Endothelial cell of umbilical vein (primary cell): Measurements from ENCODE around the gene LRRC37A3. TPM values are rescaled to one million over a fixed set of nuclear protein-coding genes. Genes with fewer than 3 reads are reported as not detected.
"Not testable (repeated sequence)": the region's sequence is repeated elsewhere in the genome, so short reads cannot be mapped to it uniquely, and the experiment has no call there.

ENCODE experiments used
- BruUV-seq: library from RNA; stranded (reverse); fragments of 400-500 nt; replicated peaks from 2 replicates; lab custom pipeline; 2021; lab: Mats Ljungman, UMichigan
- CTCF ChIA-PET: fragments of 300-600, 350-600 bp; sonication (Branson Sonifier 250); formaldehyde crosslinking; loops from one replicate; lab custom pipeline; 2021; ENCODE audit warnings: antibody characterized with exemption, inconsistent platforms; lab: Charles Lee
- POLR2A ChIA-PET: fragments of 300-600, 350-600 bp; sonication (Branson Sonifier 250); formaldehyde crosslinking; loops from one replicate; lab custom pipeline; 2021; ENCODE audit warnings: antibody characterized with exemption, inconsistent platforms; lab: Charles Lee
- DNase-seq: peaks from one replicate; pipeline ENCODE4 v3.0.0-alpha.2; 2011; ENCODE audit warnings: low read depth, low spot score
- FAIRE-seq: peaks from 2 replicates; lab custom pipeline; 2011; peaks lifted over from hg19 to GRCh38; lab: Jason Lieb, UNC
- H2AFZ ChIP-seq: 2 replicates; pipeline ENCODE4 v1.6.0; 2012; ENCODE audit warnings: low read depth, low read length, control low read depth, inconsistent platforms
- H3K27ac ChIP-seq: 2 replicates; pipeline ENCODE4 v1.5.1; 2011; ENCODE audit warnings: low read depth, mild to moderate bottlenecking, control low read depth, low read length, moderate library complexity; ENCODE audit not compliant: insufficient read depth
- H3K27me3 ChIP-seq, 2 experiments: 2 replicates each; pipeline versions ENCODE4 v1.6.0 to v1.6.1; 2011; ENCODE audit warnings: low read length in 2 of 2, mixed read lengths in 1 of 2; ENCODE audit not compliant: control insufficient read depth in 2 of 2, insufficient read depth in 2 of 2
- H3K36me3 ChIP-seq, 2 experiments: 2 replicates in 1 of 2; 3 replicates in 1 of 2; pipeline ENCODE4 v1.5.1; 2011; ENCODE audit warnings: low read length in 2 of 2, mild to moderate bottlenecking in 1 of 2, moderate library complexity in 1 of 2; ENCODE audit not compliant: control insufficient read depth in 2 of 2, insufficient read depth in 2 of 2; ENCODE audit errors: extremely low read depth in 1 of 2
- H3K4me1 ChIP-seq: 3 replicates; pipeline ENCODE4 v1.5.1; 2011; ENCODE audit warnings: mild to moderate bottlenecking, low read length; ENCODE audit not compliant: control insufficient read depth, insufficient read depth; ENCODE audit errors: extremely low read depth
- H3K4me2 ChIP-seq: 2 replicates; pipeline ENCODE4 v1.6.1; 2011; ENCODE audit warnings: low read length, control low read depth, mixed read lengths; ENCODE audit not compliant: insufficient read depth
- H3K4me3 ChIP-seq, 3 experiments: fragments of 200-600 bp in 1 of 3; sonication (generic), shearing (Covaris generic) in 1 of 3; replicated peaks in 1 of 3; 2 replicates each; pipeline ENCODE4 v1.5.1; 2011 to 2016; ENCODE audit warnings: control low read depth in 3 of 3, low read length in 3 of 3, mild to moderate bottlenecking in 2 of 3, inconsistent platforms in 1 of 3, low read depth in 1 of 3, moderate library complexity in 1 of 3; ENCODE audit not compliant: insufficient read depth in 1 of 3
- H3K79me2 ChIP-seq: 2 replicates; pipeline ENCODE4 v1.6.0; 2012; ENCODE audit warnings: low read length, inconsistent platforms; ENCODE audit not compliant: control insufficient read depth, insufficient read depth
- H3K9ac ChIP-seq: replicated peaks from 2 replicates; pipeline ENCODE3; 2011; ENCODE audit warnings: low read length, control low read depth; ENCODE audit not compliant: insufficient read depth; ENCODE audit errors: extremely low read depth
- H3K9me1 ChIP-seq: replicated peaks from 3 replicates; pipeline ENCODE4 v1.6.0; 2011; ENCODE audit warnings: mild to moderate bottlenecking, low read length; ENCODE audit not compliant: control insufficient read depth, insufficient read depth; ENCODE audit errors: extremely low read depth
- H3K9me3 ChIP-seq: replicated peaks from 2 replicates; pipeline ENCODE4 v1.5.1; 2012; ENCODE audit warnings: low read length, inconsistent platforms; ENCODE audit not compliant: control insufficient read depth, insufficient read depth
- H4K20me1 ChIP-seq: replicated peaks from 2 replicates; pipeline ENCODE3; 2011; ENCODE audit warnings: mild to moderate bottlenecking, low read length; ENCODE audit not compliant: control insufficient read depth, insufficient read depth; ENCODE audit errors: extremely low read depth
- POLR2AphosphoS5 ChIP-seq: IDR thresholded peaks from 2 replicates; pipeline ENCODE4 v1.6.1; 2012; ENCODE audit warnings: low read depth, mild to moderate bottlenecking, control low read depth, low read length, moderate library complexity; ENCODE audit not compliant: insufficient read depth
- dilution Hi-C: fragments of 300-500 bp; cut with MboI; formaldehyde crosslinking; loops from one replicate; pipeline ENCODE4 v1.15.0; 2019; ENCODE audit warnings: low sequenced_read_pairs; ENCODE audit not compliant: extremely low pct_ligation_motif_present
- intact Hi-C: fragments of 100-400 bp; cut with micrococcal nuclease; formaldehyde crosslinking; loops from one replicate; pipeline ENCODE4 v1.10.0; 2022
- polyA plus RNA-seq, 4 experiments: library from polyadenylated mRNA; depleted of rRNA in 3 of 4; stranded (reverse) in 3 of 4; unstranded in 1 of 4; fragments of >200 nt; gene quantifications; 2 replicates each; pipeline versions ENCODE4 v1.2.1 to v1.2.3, GENCODE V29; 2011 to 2012; ENCODE audit warnings: missing spikeins in 1 of 4
- total RNA-seq: library from RNA; stranded (reverse); gene quantifications from 2 replicates; pipeline ENCODE4 v1.2.3, GENCODE V29; 2021
- TF ChIP-seq, protein P1 (sequence below): IDR thresholded peaks from 2 replicates; pipeline ENCODE4 v1.6.1; 2011; ENCODE audit not compliant: insufficient read depth, insufficient read length
- TF ChIP-seq, protein P2 (sequence below), 2 donors: IDR thresholded peaks; 1 replicate in 1 of 2; 2 replicates in 1 of 2; pipeline ENCODE4 v1.5.1; 2011; ENCODE audit warnings: low read length in 2 of 2, mild to moderate bottlenecking in 2 of 2, moderate library complexity in 2 of 2, control low read depth in 1 of 2, inconsistent platforms in 1 of 2, low read depth in 1 of 2; ENCODE audit not compliant: insufficient read depth in 1 of 2; ENCODE audit errors: extremely low read depth in 1 of 2

LRRC37A3 gene
- total and polyA plus RNA-seq, 2 donors (not counting 3 experiments of a cell fraction or from before 2014, with no cell fraction given), result 7.1 to 8.6 TPM

DNA sequence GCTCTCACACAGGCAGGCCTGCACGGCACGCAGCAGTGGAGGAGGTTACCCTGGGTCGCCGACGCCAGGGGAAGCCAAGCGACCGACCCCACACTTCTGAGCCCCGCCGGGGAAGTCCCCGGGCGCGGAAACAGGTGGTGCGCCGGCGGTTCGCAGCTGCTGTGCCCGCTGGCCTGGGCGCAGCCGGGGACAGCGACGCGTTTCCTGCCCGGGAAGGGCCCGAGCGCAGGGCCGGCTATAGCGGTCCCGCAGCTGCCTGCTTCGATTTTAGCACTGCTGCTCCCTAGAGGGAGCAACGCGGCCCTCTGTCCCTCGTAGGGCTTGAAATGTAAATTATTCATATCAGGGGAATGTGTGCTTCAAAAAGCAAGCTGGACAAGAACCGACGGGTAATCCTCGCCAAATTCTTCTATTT lies 46.6 kb upstream of the LRRC37A3 start:
- CTCF ChIA-PET, result interaction anchor here (1.3 to 1.6 kb wide), 2 partner anchors 56 to 135 kb away, joined by 3 to 7 read pairs; no protein-coding TSS in a partner anchor
- peak; percentile 77 for DNase-seq
- H3K9me3 ChIP-seq, BruUV-seq, H3K27me3 ChIP-seq, H3K36me3 ChIP-seq, H4K20me1 ChIP-seq, H3K4me1 ChIP-seq, dilution Hi-C loops, POLR2A ChIA-PET, H3K9me1 ChIP-seq, H3K79me2 ChIP-seq: not testable (repeated sequence)
- Histone ChIP-seq H3K4me2 (peak overlapping the region; percentile 86), H3K9ac (peak overlapping the region; percentile 69), H3K27ac (peak overlapping the region; percentile 77), H2AFZ (peak overlapping the region; percentile 79), H3K4me3 (peak overlapping the region in 2 of 3 experiments; percentile 10 to 43)
- TF ChIP-seq POLR2AphosphoS5, result peak; percentile 48
- TF ChIP-seq, protein P1, sequence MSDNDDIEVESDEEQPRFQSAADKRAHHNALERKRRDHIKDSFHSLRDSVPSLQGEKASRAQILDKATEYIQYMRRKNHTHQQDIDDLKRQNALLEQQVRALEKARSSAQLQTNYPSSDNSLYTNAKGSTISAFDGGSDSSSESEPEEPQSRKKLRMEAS, result peak; percentile 9
- TF ChIP-seq, protein P2, sequence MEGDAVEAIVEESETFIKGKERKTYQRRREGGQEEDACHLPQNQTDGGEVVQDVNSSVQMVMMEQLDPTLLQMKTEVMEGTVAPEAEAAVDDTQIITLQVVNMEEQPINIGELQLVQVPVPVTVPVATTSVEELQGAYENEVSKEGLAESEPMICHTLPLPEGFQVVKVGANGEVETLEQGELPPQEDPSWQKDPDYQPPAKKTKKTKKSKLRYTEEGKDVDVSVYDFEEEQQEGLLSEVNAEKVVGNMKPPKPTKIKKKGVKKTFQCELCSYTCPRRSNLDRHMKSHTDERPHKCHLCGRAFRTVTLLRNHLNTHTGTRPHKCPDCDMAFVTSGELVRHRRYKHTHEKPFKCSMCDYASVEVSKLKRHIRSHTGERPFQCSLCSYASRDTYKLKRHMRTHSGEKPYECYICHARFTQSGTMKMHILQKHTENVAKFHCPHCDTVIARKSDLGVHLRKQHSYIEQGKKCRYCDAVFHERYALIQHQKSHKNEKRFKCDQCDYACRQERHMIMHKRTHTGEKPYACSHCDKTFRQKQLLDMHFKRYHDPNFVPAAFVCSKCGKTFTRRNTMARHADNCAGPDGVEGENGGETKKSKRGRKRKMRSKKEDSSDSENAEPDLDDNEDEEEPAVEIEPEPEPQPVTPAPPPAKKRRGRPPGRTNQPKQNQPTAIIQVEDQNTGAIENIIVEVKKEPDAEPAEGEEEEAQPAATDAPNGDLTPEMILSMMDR (IDR thresholded peaks at IDR 0.05; ENCODE audit: extremely low read depth in 1 of 2, insufficient read depth in 1 of 2, low read depth in 1 of 2, low read length in 2 of 2), result peak; percentile 7 to 18
- intact Hi-C loops, result loop anchor here (1.0 to 2.0 kb wide), 2 partner anchors 8 to 171 kb away; partner anchors contain the start of gene RGS9
- FAIRE-seq, result peak; percentile 82

DNA sequence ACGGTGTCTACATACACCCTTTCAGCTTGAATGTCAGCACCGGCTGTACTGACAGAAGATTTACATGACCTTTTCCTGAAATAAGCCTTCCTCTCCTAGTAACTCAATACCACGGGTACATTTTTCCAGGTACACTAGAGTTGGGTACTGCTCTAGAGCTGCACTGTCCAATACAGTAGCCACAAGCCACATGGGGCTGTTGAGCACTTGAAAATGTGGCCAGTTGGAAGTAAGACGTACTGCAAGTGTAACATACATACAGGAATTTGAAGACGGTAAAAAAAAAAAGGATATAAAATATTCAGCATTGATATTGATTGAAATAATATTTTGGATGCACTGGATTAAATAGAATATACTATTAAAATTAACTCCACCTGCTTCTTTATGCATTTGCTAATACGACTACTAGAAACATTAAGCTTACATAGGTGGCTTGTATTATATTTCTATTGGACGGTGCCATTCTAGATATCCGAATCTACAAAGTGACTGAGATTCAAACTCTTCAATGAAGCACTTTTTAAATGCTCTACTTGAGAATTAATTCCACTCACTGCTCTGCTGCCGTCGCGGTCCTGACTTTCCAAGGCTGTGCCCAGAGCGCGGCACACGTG lies 46.1 kb upstream of the LRRC37A3 start:
- H4K20me1 ChIP-seq, H3K4me3 ChIP-seq, H3K9me3 ChIP-seq, H3K79me2 ChIP-seq, H3K4me1 ChIP-seq, intact Hi-C loops, H3K36me3 ChIP-seq, POLR2A ChIA-PET, H3K27me3 ChIP-seq, DNase-seq, H3K9me1 ChIP-seq, dilution Hi-C loops, FAIRE-seq: not testable (repeated sequence)
- CTCF ChIA-PET, result interaction anchor here (1.3 to 1.6 kb wide), 2 partner anchors 57 to 135 kb away, joined by 3 to 7 read pairs; no protein-coding TSS in a partner anchor
- peak overlapping the region; percentile 57 for H2AFZ ChIP-seq
- BruUV-seq, result TSS peak; percentile 40
- H3K4me2 ChIP-seq, result peak overlapping the region; percentile 64
- peak overlapping the region; percentile 16 for H3K9ac ChIP-seq
- H3K27ac ChIP-seq, result peak overlapping the region; percentile 60
